Fibroblast of pulmonary artery (primary cell): ENCODE measurements around the gene CACTIN.

Experiments
- DNase-seq: peaks from one replicate; pipeline ENCODE4 v3.0.0-alpha.2; 2010; ENCODE audit warnings: low read depth
- H3K4me3 ChIP-seq: replicated peaks from 2 replicates; pipeline ENCODE4 v1.5.1; 2011; ENCODE audit warnings: low read depth, mild to moderate bottlenecking, control low read depth, low read length, moderate library complexity
- TF ChIP-seq, protein P1 (sequence below): IDR thresholded peaks from 2 replicates; pipeline ENCODE4 v1.5.1; 2011; ENCODE audit warnings: mild to moderate bottlenecking, control low read depth, low read length, inconsistent platforms; ENCODE audit errors: missing control alignments

The CACTIN gene

DNA sequence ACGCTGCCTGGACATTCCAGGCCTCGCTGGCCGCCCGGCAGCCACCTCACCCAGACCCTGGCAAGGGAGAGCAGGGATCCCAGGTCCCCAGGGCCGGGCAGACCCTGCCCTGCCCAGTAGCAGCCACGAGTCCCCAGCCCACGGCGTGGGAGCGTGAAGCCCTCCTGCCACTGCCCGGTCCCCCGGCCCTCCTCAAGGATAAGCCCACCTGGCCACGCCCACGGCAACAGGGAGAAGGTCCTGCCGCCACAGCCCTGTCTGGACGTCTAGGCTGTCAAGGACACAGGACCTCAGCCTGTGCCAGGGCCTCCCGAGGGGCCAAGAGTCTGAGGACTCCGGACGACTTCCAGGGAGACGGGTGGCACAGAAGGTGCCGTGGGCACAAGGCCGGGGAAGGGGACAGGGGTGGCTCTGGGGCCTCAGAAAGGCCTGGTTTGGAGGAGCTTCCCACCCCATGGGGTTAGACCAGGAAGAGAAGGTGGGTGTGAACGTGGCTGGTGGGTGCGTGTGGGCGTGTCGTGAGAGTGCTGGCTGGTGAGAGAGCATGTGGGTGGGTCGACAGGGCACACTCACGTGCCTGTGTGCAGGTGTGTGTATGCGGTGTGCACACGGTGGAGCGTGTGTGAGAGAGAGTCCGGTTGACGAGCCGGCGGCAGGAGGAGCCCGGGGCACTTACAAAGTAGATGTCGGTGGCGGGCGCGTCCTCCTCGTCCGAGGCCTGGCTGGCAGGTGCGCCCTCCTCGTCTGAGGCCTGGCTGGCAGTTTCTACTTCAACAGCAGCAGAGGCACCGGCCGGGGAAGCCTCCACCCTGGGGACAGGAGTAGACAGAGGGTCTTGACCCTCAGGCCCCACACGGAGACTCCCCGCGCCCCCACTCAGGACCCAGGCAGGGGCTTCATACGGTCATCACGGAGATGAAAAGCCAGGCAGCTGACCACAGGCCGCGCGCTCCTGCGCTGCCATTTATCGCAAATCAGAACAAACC, 11.9 kb upstream of the CACTIN start:
- TF ChIP-seq, protein P1, sequence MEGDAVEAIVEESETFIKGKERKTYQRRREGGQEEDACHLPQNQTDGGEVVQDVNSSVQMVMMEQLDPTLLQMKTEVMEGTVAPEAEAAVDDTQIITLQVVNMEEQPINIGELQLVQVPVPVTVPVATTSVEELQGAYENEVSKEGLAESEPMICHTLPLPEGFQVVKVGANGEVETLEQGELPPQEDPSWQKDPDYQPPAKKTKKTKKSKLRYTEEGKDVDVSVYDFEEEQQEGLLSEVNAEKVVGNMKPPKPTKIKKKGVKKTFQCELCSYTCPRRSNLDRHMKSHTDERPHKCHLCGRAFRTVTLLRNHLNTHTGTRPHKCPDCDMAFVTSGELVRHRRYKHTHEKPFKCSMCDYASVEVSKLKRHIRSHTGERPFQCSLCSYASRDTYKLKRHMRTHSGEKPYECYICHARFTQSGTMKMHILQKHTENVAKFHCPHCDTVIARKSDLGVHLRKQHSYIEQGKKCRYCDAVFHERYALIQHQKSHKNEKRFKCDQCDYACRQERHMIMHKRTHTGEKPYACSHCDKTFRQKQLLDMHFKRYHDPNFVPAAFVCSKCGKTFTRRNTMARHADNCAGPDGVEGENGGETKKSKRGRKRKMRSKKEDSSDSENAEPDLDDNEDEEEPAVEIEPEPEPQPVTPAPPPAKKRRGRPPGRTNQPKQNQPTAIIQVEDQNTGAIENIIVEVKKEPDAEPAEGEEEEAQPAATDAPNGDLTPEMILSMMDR = no peak
- DNase-seq = no peak

DNA sequence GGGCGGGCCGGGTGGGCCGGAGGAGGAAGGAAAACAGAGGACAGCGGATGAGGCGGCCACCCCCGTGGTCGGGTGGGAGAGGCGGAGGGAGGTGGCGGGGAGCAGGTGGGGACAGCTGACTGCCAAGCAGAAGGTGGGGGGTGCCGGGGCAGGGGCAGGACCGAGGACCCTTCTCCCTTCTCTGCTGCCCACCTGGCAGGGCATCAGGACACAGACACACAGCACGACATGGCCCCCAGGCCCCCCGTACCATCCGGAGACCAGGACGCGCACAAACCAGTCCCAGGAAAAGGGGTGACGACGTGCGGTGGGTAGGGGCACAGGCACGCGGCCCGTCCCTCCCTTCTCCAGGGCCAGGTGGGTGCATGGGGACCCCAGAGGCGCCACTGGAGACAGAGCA, 11.0 kb upstream of the CACTIN start:
- no peak for DNase-seq
- TF ChIP-seq, protein P1 = no peak
- no peak overlapping the region for H3K4me3 ChIP-seq

More for the DNA sequence above, 11.9 kb upstream of the CACTIN start:
- H3K4me3 ChIP-seq = no peak overlapping the region

DNA sequence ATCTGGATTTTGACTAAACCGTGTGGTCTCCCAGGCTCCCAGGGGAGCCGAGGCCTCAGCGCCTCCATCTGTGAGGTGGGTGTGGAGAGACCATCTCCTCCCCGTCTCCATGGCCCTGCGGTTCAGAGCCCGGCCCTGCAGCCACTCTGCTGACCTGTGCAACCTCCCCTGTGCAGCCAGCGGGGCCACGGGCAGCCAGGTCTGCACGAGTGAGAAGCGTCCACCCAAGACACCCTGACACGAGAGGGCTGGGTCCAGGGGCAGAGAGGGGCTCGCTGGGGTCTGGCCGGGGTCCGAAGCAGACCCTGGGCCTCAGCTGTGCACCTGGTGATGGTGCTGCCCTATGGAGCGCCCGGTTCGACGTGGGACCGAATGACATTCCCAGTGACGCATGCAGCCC, 10.4 kb upstream of the CACTIN start:
- no peak for DNase-seq
- H3K4me3 ChIP-seq = no peak overlapping the region
- TF ChIP-seq, protein P1 = no peak

DNA sequence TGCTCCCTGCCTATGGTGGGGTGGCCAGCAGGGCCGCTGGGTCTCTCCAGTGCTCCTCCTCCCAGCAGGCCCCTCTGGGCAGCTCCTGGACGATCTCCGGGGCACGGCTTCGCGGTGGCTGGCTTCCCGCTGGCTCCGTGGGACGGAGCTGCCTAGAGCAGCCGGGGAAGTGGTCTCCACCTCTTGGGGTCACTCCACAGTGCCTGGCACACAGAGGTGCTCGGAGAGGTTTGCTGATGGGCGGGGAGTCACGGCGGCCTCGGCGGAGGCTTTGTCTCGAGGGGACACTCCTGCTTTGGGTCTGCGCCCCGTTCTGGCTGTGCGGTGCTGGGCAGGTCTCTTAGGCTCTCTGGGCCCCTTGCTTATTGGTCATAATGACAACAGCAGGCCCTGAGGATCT, 9.9 kb upstream of the CACTIN start:
- no peak overlapping the region for H3K4me3 ChIP-seq
- DNase-seq = no peak
- TF ChIP-seq, protein P1 = no peak

DNA sequence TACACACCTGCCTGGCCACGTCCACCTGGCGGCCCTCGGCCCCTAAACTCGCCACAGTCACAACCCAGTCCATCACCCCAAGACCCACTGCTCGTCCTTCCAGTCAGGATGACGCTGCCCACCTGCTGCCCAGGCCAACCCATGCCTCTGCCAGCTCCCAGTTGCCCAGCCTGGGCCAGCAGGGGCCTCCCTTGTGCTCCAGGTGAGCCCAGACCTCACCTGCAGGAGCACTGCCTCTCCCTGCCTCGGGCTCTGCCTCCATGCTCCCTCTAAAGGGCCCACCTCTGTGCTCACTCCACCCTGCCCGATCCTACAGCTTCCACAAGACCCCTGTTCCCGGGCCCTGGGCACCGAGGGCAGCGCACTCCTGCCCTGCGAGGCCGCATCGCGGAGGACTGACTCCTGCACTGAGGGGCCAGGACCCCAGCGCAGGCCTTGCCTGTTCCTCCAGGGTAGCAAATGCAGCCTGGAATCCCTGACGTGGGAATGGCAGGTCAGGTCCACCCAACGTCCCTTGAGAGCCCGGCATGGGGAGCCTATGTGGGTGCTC, 8.0 kb upstream of the CACTIN start:
- no peak for DNase-seq
- no peak overlapping the region for H3K4me3 ChIP-seq
- TF ChIP-seq, protein P1 = no peak

DNA sequence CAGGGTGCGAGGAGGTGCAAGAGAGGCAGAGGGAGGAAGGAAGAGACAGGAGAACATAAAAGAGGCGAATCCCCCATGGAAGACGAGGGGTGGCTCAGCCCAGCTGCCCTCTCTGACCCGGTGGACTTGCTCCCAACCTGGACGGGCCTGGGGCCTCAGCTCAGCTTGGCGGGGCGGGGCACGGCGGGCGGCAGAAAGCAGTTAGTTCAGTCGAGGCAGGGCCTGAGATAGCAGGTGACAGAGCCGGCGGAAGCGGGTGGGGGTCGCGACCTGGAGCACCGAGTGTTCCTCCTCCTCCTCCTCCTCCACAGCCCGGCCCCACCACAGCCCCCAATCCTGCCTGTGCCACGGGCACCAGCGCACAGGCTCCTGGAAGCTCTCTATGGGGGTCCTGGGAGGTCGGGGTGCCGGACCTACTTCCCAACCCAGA, 7.0 kb upstream of the CACTIN start:
- DNase-seq = no peak
- no peak overlapping the region for H3K4me3 ChIP-seq
- TF ChIP-seq, protein P1 = no peak
